GM12878 (cell line): ENCODE measurements around the gene PLEKHA6. TPM values are rescaled to one million over a fixed set of nuclear protein-coding genes. Genes with fewer than 3 reads are reported as not detected.
A peak's percentile ranks its signal among the peaks of the same experiment; 100 is the strongest.

ENCODE experiments used
- CTCF ChIP-seq, 3 experiments: IDR thresholded peaks in 2 of 3; conservative IDR thresholded peaks in 1 of 3; 2 replicates each; pipeline ENCODE4 v1.5.1; 2011; ENCODE audit warnings: low read depth in 3 of 3, low read length in 3 of 3, mild to moderate bottlenecking in 3 of 3, control low read depth in 2 of 3, moderate library complexity in 2 of 3, inconsistent platforms in 1 of 3, mixed read lengths in 1 of 3; ENCODE audit not compliant: control insufficient read depth in 2 of 3, insufficient read depth in 1 of 3; ENCODE audit errors: extremely low read depth in 1 of 3
- E2F8 ChIP-seq: fragments of 450-650 bp; IDR thresholded peaks from 2 replicates; pipeline ENCODE4 v1.6.1; 2018; ENCODE audit warnings: mild to moderate bottlenecking, low read depth, moderate library complexity; ENCODE audit not compliant: partially characterized antibody
- EGR1 ChIP-seq, 2 experiments: IDR thresholded peaks; 1 replicate in 1 of 2; 2 replicates in 1 of 2; pipeline ENCODE4 v1.6.1; 2011 to 2012; ENCODE audit warnings: low read depth in 2 of 2, low read length in 2 of 2, borderline replicate concordance in 1 of 2, mild to moderate bottlenecking in 1 of 2, moderate library complexity in 1 of 2
- IKZF2 ChIP-seq, 2 experiments: fragments of 450-650 bp; IDR thresholded peaks; 2 replicates each; pipeline ENCODE4 v1.6.1; 2017; ENCODE audit warnings: mild to moderate bottlenecking in 2 of 2, moderate library complexity in 2 of 2
- MAX ChIP-seq: IDR thresholded peaks from 2 replicates; pipeline ENCODE4 v1.6.1; 2012; ENCODE audit warnings: low read depth, low read length, improper control_type of control experiment
- POLR2AphosphoS2 ChIP-seq: IDR thresholded peaks from 2 replicates; pipeline ENCODE4 v1.6.1; 2011; ENCODE audit warnings: low read depth, mild to moderate bottlenecking, low read length, improper control_type of control experiment, moderate library complexity
- REST ChIP-seq: IDR thresholded peaks from 2 replicates; pipeline ENCODE4 v1.6.1; 2012; ENCODE audit warnings: mild to moderate bottlenecking, low read depth, low read length
- SRF ChIP-seq, 2 experiments: IDR thresholded peaks; 2 replicates each; pipeline ENCODE4 v1.6.1; 2011; ENCODE audit warnings: low read depth in 2 of 2, low read length in 2 of 2, mild to moderate bottlenecking in 1 of 2, moderate library complexity in 1 of 2
- SUPT20H ChIP-seq: IDR thresholded peaks from 2 replicates; pipeline ENCODE4 v1.6.1; 2011; ENCODE audit warnings: low read depth, mild to moderate bottlenecking, low read length, moderate library complexity, borderline replicate concordance; ENCODE audit not compliant: control insufficient read depth
- TCF3 ChIP-seq: IDR thresholded peaks from 2 replicates; pipeline ENCODE4 v1.6.1; 2012; ENCODE audit warnings: low read depth, mild to moderate bottlenecking, low read length, borderline replicate concordance; ENCODE audit not compliant: insufficient read depth
- WRNIP1 ChIP-seq: IDR thresholded peaks from 2 replicates; pipeline ENCODE4 v1.6.1; 2011; ENCODE audit warnings: low read depth, low read length, improper control_type of control experiment, borderline replicate concordance
- ZBTB11 ChIP-seq: fragments of 450-650 bp; formaldehyde crosslinking; IDR thresholded peaks from 2 replicates; pipeline ENCODE4 v1.5.0; 2022; ENCODE audit warnings: mild to moderate bottlenecking, missing genetic modification characterization
- polyA plus RNA-seq, 11 experiments: library from polyadenylated mRNA; depleted of rRNA in 4 of 11; unstranded in 6 of 11; stranded (reverse) in 5 of 11; fragments of >200 nt; fragmentation: Nextera tagmentation in 4 of 11; fragmentation: Illumina TruSeq in 1 of 11; extraction: Ambion mirVana in 4 of 11; extraction: Trizol in 1 of 11; gene quantifications; 1 replicate in 1 of 11; 2 replicates in 10 of 11; pipeline versions ENCODE4 v1.2.1 to v1.2.3, GENCODE V29; 2011 to 2016; ENCODE audit warnings: inconsistent platforms in 2 of 11, missing spikeins in 2 of 11, low read depth in 1 of 11
- total RNA-seq, 4 experiments: library from RNA; depleted of rRNA in 3 of 4; stranded (reverse); fragments of >200 nt in 3 of 4; fragmentation: Illumina TruSeq in 1 of 4; extraction: Trizol in 1 of 4; gene quantifications; 2 replicates each; pipeline versions ENCODE4 v1.2.1 to v1.2.3, GENCODE V29; 2013 to 2021

PLEKHA6 gene
- total and polyA plus RNA-seq, 10 of the 15 experiments (the other 5 are each of a cell fraction or from before 2014, with no cell fraction given), result 0.04 to 0.81 (median 0.19) TPM; not detected in 4

- TF ChIP-seq ZBTB11 (CRISPR knock-in tag), result no peak
- no peak for TF ChIP-seq WRNIP1
- no peak for TF ChIP-seq SRF (IDR thresholded peaks at IDR 0.05; ENCODE audit: low read depth in 2 of 2, low read length in 2 of 2)
- no peak for TF ChIP-seq REST
- TF ChIP-seq POLR2AphosphoS2, result no peak
- peak; percentile 22 to 26 (median 25); a peak in 4 of 6 replicates for TF ChIP-seq CTCF (IDR thresholded peaks at IDR 0.05 in 2 of 3, conservative IDR thresholded peaks at IDR 0.05 in 1 of 3; ENCODE audit: control insufficient read depth in 2 of 3, extremely low read depth in 1 of 3, insufficient read depth in 1 of 3, low read depth in 3 of 3, low read length in 3 of 3)
- peak in 1 of 2 experiments; percentile 64; a peak in 2 of 3 replicates for TF ChIP-seq EGR1 (IDR thresholded peaks at IDR 0.05; ENCODE audit: borderline replicate concordance in 1 of 2, low read depth in 2 of 2, low read length in 2 of 2)
- no peak for TF ChIP-seq MAX
- TF ChIP-seq TCF3, result 0 out of 2 replicates have a peak, but pooled peaks have one; percentile 41
- peak; percentile 31 to 40; a peak in 2 of 4 replicates for TF ChIP-seq IKZF2 (IDR thresholded peaks at IDR 0.05)
- TF ChIP-seq E2F8, result no peak
- TF ChIP-seq SUPT20H, result no peak
Observed at GRCh38 chr1:204213668-204214662, 145.8 kb downstream of the PLEKHA6 start, which contains the start of gene GOLT1A (continued).
